ENCODE measurements around the gene RPS26. TPM values are rescaled to one million over a fixed set of nuclear protein-coding genes. Genes with fewer than 3 reads are reported as not detected.

The RPS26 gene
- total and polyA plus RNA-seq, 2 of the 13 experiments (the other 11 are each of a cell fraction or from before 2014, with no cell fraction given), result 150 to 421 TPM

GRCh38 chr12:56071648-56072047, 29.9 kb downstream of the RPS26 start:
- no peak; the same call in 1 of the 3 replicates for ATAC-seq
- CTCF ChIA-PET (ENCODE audit: low intra/inter-chr PET ratio, low total read pairs), result no interaction called here
- Histone ChIP-seq H3K9me3 (ENCODE audit: low read length) (no peaks in the 10 kb centered on the region), H3K4me1 (ENCODE audit: insufficient read depth, low read length) (peaks cover 39% of the 10 kb centered on the region), H3K36me3 (replicated peaks in 1 of 2; ENCODE audit: control insufficient read depth in 1 of 2, insufficient read depth in 2 of 2, low read length in 2 of 2) (no peaks in the 10 kb centered on the region), H3K9ac (ENCODE audit: insufficient read depth, low read depth, low read length) (no peak overlapping the region), H3K4me3 (replicated peaks in 1 of 3; ENCODE audit: insufficient read depth in 1 of 3, low read depth in 2 of 3, low read length in 3 of 3) (no peak overlapping the region), H3K27me3 (ENCODE audit: control insufficient read depth in 1 of 2, insufficient read depth in 2 of 2, low read length in 2 of 2) (no peaks in the 10 kb centered on the region; a peak in 1 of 5 replicates), H3K27ac (ENCODE audit: extremely low read length, insufficient read depth, low read length) (no peak overlapping the region), H4K20me1 (ENCODE audit: insufficient read depth, low read length) (no peaks in the 10 kb centered on the region), H2AFZ (ENCODE audit: low read length) (no peak overlapping the region), H3K4me2 (ENCODE audit: low read depth, low read length) (no peak overlapping the region), H3K79me2 (ENCODE audit: insufficient read depth, low read length) (no peaks in the 10 kb centered on the region)
- intact Hi-C loops (cut with micrococcal nuclease; ENCODE audit: unreplicated experiment), result no loop called here
- in situ Hi-C loops (cut with HindIII; ENCODE audit: extremely low pct_ligation_motif_present, low pct_unique_long_range_greater_than_20kb), result no loop called here
- WGBS (ENCODE audit: low lambda C conversion rate), result 6% methylated on average over 4 of the region's 4 CpGs
- peak; percentile 56 for DNase-seq (ENCODE audit: low spot score)
- POLR2A ChIA-PET, result interaction anchor here (1.0 to 2.5 kb wide), 3 partner anchors 10 to 98 kb away, joined by 3 to 14 read pairs (median 4); partner anchors contain the start of genes RAB5B and SUOX
- FAIRE-seq, result no peak
- no TSS peak for BruUV-seq (replicated peaks)
- TF ChIP-seq GTF2F1 (IDR thresholded peaks at IDR 0.05; ENCODE audit: low read length) (no peak), NCOR1 (IDR thresholded peaks at IDR 0.05; ENCODE audit: borderline replicate concordance, low read length) (no peak), CREB3 (CRISPR knock-in tag; IDR thresholded peaks at IDR 0.05) (no peak), ZNF362 (CRISPR knock-in tag; IDR thresholded peaks at IDR 0.05; ENCODE audit: borderline replicate concordance) (peak; percentile 59; the same call in 1 of the 2 replicates), BCLAF1 (IDR thresholded peaks at IDR 0.05) (no peak), TFDP1 (CRISPR knock-in tag; IDR thresholded peaks at IDR 0.05; ENCODE audit: borderline replicate concordance) (0 out of 2 replicates have a peak, but pooled peaks have one; percentile 19), E2F1 (CRISPR knock-in tag; IDR thresholded peaks at IDR 0.05) (no peak), RARA (CRISPR knock-in tag; IDR thresholded peaks at IDR 0.05) (peak; percentile 39; the same call in 1 of the 2 replicates), ZNF563 (CRISPR knock-in tag; IDR thresholded peaks at IDR 0.05) (no peak), ZNF770 (CRISPR knock-in tag; IDR thresholded peaks at IDR 0.05) (peak; percentile 80)
